HG02970 (cell line): ENCODE data around the gene SRL.
"Not testable (repeated sequence)": the region's sequence is repeated elsewhere in the genome, so short reads cannot be mapped to it uniquely, and the experiment has no call there.

Experiments used
- ATAC-seq: cut with Tn5 transposase; IDR thresholded peaks from one replicate; pipeline ENCODE4 v1.9.1; 2021; ENCODE audit warnings: mild to moderate bottlenecking, moderate library complexity, moderate number of reproducible peaks; ENCODE audit not compliant: unreplicated experiment, low FRiP score

SRL gene

GRCh38 chr16:4261557-4262172 lies 19.8 kb upstream of the SRL start:
- no peak for ATAC-seq

GRCh38 chr16:4260360-4260759 lies 18.5 kb upstream of the SRL start:
- no peak for ATAC-seq

- no peak for ATAC-seq
Measured at GRCh38 chr16:4257646-4258556, 16.0 kb upstream of the SRL start.

- ATAC-seq: peak; percentile 95
Measured at GRCh38 chr16:4253394-4254150, 11.7 kb upstream of the SRL start.

DNA sequence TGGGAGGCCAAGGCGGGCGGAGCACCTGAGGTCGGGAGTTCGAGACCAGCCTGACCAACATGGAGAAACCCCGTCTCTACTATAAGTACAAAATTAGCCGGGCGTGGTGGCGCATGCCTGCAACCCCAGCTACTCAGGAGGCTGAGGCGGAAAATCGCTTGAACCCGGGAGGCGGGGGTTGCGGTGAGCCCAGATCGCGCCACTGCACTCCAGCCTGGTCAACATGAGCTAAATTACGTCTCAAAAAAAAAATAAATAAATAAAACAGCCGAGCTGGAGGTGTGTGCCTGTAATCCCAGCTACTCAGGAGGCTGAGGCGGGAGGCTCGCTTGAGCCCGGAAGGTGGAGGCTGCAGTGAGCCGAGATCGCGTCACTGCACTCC lies 11.1 kb upstream of the SRL start:
- ATAC-seq: not testable (repeated sequence)

- no peak for ATAC-seq
Measured at GRCh38 chr16:4249530-4250308, 7.8 kb upstream of the SRL start.

- ATAC-seq: no peak
Measured at GRCh38 chr16:4247460-4247784, 5.5 kb upstream of the SRL start.

DNA sequence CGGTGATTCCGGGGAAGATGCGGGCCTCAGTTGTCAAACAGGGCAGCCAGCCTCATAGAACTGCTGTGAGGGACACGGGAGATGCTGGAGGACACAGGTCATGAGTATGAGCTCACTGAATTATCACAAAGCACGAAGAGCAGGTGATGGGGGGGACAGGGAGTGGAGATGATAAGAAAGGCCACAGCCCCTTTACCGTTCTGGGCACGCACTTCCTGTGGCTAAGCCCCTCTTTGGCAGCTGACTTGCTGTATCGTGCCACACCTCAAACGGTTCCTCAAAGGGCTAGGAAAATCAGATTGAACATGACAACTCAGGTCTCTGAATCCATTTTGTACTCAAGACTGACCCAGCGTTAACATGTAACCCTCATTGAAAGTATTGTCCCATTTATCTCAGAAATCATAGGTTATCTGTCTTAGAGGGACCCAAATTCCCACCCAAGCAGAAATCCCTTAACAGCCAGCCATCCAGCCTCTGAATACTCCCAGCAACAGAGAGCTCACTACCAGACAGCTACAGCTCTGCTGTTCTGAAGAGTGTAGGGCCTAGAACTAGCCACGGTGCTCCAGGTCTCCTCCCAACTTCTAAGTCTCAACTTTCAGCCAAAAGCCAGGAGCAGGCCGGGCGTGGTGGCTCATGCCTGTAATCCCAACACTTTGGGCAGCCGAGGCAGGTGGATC lies 5.0 kb upstream of the SRL start:
- no peak for ATAC-seq

GRCh38 chr16:4245077-4245791 lies 3.4 kb upstream of the SRL start:
- no peak for ATAC-seq

DNA sequence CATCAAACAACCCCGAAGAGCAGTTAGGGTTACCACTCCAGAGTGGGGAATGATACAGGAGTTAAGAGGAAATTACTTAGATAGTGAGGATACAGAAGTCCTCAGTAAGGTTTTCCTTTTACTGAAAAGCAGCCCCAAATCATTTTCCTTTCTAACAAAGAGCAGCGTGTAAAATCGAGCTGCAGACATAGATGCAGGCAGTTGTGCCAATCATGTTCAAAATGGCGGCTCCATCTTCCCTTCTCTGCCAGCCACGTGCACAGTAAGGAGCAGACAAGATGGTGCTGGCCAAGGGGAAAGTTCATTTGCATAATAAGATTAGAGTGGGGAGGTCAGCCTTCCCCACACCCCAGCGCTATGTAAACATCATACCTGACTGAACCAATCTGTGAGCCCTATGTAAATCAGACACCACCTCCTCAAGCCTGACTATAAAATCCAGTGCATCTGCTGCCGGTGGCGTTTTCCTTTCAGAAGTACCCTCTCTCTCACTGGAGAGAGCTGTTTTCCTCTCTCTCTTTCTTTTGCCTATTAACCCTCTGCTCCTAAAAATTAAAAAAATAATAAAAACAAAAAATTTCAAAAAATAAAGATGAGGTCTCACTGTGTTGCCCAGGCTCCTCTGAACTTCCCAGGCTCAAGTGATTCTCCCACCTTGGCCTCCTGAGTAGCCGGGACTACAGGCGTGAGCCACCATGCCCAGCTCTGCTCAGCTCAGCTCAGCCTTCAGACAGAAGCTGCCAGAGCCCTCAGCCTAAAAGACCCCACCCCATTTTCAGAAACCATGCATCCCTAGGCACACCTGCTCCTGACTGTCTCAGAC lies 2.6 kb upstream of the SRL start:
- ATAC-seq: no peak

DNA sequence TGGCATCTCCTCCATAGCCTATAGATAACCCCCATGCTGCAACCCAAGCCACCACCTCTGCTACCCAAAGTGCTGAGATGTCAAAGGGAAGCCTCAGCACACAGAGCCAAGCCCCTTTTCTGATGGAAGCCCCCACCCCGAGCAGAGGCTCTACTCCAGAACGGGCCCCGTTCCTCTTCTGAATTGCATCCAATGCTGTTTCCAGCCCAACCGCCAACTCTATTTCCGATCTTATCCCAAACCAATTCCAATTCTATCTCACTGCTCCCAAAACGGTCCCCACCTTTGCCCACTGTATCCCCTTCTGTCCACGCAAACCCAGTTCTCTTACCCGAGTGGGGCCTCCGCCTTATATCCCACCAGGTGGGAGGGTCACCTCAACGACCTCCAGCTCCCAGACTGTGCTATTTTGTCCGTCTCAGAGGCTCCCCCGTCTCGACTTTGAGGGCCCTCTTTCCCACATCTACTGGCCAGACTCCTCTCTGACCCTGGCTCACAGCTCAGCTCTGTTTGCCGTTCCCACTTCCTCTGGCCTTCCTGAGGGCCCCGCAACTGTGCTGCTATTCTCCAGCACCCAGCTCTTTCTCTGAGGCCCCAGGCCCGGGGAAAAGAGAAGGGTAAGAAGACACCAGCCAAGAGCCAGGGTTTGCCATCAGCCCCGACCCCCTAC lies 487 bp downstream of the SRL start:
- ATAC-seq: no peak

GRCh38 chr16:4240624-4241023 lies 1.3 kb downstream of the SRL start:
- no peak for ATAC-seq

DNA sequence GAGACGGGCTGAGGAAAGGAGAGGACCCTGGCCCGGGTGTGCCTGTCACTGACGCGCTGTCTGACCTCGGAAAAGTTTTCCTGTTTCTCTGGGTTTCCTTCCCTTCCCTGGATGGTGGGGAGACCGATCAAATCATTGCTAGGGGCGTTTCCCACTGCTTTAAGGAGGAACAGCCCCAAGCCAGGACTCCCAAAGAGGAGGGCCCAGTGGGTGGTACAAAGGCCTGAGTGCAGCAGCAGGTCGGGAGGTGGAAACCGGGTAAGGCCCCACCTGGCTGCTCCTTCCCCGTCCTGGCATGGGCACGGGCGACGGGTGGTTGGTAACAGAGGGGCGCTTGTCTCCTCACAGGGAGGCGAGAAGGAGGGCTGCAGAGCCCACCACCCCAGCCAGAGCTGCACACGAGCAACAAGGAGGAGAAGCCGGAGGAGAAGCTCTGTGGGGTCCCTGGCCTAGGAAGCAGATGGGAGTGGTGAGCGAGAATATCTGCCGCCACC lies 2.2 kb downstream of the SRL start:
- no peak for ATAC-seq

DNA sequence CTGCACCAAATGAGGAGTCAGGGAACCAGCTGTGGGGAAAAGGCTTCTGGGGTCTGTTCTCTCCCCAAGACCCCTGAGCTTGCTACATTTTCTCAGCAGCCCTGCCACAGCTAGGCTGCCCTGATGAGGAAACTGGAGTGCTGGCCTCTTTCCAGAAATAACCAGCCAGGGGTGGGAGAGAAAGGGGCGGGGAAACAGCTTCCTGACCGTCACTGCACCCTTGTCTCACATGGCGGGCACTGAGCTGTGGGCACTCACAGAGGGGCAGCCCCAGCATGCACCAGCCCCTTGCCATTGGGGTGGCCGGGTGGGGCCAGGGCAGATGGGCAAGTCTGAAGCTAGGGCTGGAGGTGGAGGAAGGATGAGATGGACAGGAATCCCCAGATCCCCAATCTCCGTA lies 2.9 kb downstream of the SRL start:
- no peak for ATAC-seq

DNA sequence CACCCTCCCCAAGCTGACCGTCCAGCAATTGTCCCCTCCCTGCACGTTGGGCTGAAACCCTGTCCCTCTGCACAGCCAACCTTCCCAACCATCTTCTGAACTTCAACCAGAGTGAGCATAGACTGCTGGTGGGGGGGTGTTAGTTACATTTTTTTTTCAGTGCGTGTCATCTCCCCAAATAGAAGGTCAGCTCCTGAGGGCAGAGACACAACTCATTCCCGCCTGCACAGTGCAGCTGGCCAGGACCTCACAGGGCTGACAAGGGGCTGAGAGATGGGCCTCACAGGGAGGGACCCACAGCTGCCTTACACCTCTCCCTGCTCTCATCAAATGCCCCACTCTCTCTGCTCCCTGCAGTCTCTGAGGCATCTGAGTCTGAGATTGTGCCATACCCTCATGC lies 8.4 kb downstream of the SRL start:
- no peak for ATAC-seq

DNA sequence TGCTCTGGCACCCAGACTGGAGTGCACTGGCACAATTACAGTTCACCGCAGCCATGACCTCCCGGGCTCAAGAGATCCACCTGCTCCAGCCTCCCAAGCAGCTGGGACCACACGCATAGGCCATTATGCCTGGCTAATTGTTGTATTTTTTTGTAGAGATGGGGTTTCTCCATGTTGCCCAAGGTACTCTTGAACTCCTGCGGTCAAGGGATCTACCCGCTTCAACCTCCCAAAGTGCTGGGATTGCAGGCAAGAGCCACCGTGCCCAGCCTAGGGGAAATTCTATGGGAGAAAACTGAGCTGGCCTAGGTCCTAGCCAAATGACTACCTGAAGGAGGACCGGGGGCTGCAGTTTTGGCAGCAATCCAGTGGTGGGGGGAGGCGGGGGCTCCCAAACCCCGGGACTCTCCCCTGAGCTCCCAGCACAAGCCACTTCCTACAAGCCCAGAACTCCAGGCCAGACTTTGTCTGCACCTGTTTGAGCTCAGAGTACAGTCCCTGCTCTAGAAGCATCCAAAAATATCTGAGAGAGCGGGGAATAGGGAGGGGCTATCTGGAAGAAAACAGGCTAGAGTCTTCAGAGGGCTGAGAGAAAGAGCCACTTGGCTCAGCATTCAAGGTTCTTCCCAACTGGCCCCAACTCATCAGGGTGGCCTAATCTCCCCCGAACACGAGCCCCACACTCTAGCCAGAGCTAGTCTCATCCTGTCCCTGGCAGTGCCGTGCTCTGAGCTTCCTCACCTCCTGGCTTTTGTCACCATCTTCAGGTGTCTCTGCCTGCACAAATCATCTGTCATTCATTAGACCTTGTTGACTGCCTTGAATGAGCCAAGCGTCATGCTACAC lies 9.1 kb downstream of the SRL start:
- no peak for ATAC-seq

GRCh38 chr16:4231886-4232285 lies 10.0 kb downstream of the SRL start:
- ATAC-seq: no peak
